ENCODE data around the gene ATP6V1G2.

ATP6V1G2 gene

DNA sequence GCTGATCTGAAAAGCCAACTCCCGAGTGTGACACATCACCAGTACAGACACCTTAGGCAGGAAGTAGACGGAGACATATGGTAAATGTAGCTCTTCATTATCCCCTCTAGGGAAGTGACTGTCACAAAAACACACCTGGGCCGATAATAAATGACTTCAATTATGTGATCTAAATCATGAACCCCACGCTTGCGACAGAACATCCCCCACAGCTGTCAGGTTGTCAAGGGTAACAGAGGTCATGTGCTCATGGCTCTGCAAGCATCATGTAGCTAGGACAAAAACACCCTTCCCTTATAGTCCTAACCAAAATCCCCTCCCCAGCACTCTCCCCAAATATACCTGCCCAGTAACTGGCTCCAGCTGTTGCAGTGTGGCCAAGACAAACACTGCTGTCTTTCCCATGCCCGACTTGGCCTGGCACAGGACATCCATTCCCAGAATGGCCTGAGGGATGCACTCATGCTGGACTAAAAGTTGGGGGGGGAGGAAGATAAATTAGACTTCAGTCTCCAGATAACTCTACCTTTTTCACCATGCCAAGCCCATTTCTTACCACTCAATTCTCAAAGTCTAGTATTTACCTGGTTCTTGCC is 7.5 kb downstream of the ATP6V1G2 start:
- no peak for TF ChIP-seq Cebpa-rat (IDR thresholded peaks at IDR 0.05)
- H3K27me3 ChIP-seq: no peaks in the 10 kb centered on the region
- peak overlapping the region; percentile 97; the same call in 1 of the 2 replicates for H3K9ac ChIP-seq
- H3K27ac ChIP-seq: no peak overlapping the region
- H3K4me1 ChIP-seq: peaks cover 44% of the 10 kb centered on the region
- peaks cover 73% of the 10 kb centered on the region for H4K20me1 ChIP-seq
- H3K9me3 ChIP-seq: no peaks in the 10 kb centered on the region
- H3K4me3 ChIP-seq: peak overlapping the region; percentile 87
- H3K36me3 ChIP-seq: peaks cover 69% of the 10 kb centered on the region
- peak overlapping the region; percentile 98 for H3K4me2 ChIP-seq

DNA sequence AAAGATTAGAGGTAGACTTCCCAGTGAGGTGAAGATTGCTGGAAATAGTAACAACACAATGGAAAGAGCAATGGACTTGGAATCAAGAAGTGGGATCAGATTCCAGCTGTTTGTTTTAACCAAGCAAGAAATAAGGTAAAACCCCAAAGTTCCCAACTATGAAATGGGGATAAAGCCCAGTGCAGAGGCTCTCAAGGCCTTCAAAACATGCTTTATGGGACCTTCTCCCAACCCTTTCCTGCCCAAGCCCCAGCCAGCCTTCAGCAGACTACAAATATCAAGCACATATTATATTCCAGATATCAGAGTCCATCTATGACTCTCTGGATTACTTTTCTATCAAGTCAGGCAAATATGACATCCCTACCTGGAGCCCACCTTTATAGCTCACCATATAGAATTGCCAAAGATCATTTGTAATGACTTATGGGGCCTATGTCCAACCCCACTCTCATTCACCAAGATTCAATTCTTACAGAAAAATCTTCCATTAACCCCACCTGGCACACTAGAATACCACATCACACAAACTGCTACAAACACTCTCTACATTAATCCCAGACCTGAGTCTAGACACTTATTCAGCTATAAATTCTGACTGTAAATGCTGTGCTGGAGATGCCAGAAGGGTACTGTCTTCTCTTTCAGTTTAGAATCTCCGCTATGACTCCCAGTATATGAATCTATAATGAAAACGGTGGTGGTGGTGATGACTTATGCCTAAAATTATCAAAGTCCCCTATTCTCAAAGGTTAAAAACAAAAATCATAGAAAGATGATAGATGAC is 10.7 kb downstream of the ATP6V1G2 start:
- H3K4me2 ChIP-seq: no peak overlapping the region
- H3K4me1 ChIP-seq: peaks cover 32% of the 10 kb centered on the region
- H3K27me3 ChIP-seq: no peaks in the 10 kb centered on the region
- H3K9ac ChIP-seq: no peak overlapping the region
- peaks cover 99% of the 10 kb centered on the region for H4K20me1 ChIP-seq
- TF ChIP-seq Cebpa-rat (IDR thresholded peaks at IDR 0.05): no peak
- no peak overlapping the region for H3K4me3 ChIP-seq
- H3K27ac ChIP-seq: no peak overlapping the region
- H3K36me3 ChIP-seq: peaks cover 99% of the 10 kb centered on the region
- no peaks in the 10 kb centered on the region for H3K9me3 ChIP-seq

DNA sequence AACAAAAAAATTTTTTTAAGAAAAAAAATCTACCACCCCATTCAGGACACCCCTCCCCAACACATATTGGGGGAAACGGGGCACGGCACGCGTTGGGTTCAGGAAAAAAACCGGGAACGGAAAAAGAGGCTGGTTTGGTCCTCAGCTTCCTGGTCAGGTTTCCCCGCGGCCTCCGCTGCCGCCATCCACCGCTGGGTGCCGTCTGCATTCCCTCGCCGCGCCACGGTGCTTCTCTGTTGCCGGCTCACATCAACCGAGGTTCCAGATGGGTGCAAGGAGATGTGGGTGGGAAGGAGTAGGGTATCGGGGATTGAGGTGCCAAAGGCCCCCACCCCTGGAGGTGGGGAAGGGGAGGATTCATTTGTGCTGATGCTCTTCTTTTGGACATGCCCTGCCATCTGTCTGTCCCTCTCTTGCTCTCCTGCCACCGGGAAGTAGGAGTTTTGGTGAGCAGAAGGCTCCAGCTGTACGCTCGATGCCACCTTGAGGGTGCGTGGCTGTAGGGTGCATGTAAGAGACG is 11.8 kb downstream of the ATP6V1G2 start:
- Histone ChIP-seq H3K9me3 (no peaks in the 10 kb centered on the region), H3K4me3 (no peak overlapping the region), H3K4me2 (no peak overlapping the region), H3K4me1 (peaks cover 21% of the 10 kb centered on the region), H3K27ac (no peak overlapping the region), H4K20me1 (peaks cover 98% of the 10 kb centered on the region), H3K27me3 (no peaks in the 10 kb centered on the region), H3K36me3 (peaks cover 99% of the 10 kb centered on the region), H3K9ac (no peak overlapping the region)
- no peak for TF ChIP-seq Cebpa-rat (IDR thresholded peaks at IDR 0.05)

DNA sequence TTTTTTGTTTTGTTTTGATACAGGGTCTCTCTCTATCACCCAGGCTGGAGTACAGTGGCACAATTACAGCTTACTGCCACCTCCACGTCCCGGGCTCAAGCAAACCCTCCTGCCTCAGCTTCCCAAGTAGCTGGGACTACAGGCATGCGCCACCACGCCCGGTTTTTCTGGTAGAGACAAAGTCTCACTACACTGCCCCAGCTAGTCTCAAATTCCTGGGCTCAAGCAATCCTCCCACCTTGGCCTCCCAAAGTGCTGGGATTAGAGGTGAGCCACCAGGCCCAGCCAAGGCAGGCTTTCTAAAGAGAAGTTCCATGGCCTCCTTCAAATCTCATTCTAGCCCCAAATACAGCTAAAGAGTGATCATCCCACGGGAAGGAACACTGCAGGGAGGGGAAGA is 12.4 kb downstream of the ATP6V1G2 start:
- no peak for TF ChIP-seq Cebpa-rat (IDR thresholded peaks at IDR 0.05)
- no peaks in the 10 kb centered on the region for H3K27me3 ChIP-seq
- H3K4me1 ChIP-seq: peaks cover 15% of the 10 kb centered on the region
- no peak overlapping the region for H3K9ac ChIP-seq
- H3K4me3 ChIP-seq: no peak overlapping the region
- no peak overlapping the region for H3K27ac ChIP-seq
- peaks cover 96% of the 10 kb centered on the region for H4K20me1 ChIP-seq
- no peak overlapping the region for H3K4me2 ChIP-seq
- peaks cover 97% of the 10 kb centered on the region for H3K36me3 ChIP-seq
- no peaks in the 10 kb centered on the region for H3K9me3 ChIP-seq

DNA sequence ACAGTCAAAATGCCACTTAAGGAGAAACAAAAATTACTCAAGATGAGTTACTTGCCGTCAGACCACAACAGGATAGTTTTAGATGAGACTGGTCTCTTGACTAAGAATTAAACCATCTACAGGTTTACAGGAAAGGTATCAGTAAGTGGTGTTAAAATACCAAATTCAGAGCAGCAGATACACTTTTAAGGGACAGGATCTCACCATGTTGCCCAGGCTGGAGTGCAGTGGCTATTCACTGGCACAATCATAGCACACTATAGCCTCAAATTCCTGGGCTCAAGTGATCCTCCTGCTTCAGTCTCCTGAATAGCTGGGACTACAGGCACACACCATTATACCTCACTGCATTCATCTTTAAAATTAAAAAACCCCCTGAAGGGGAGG is 13.0 kb downstream of the ATP6V1G2 start:
- H3K9ac ChIP-seq: no peak overlapping the region
- no peak overlapping the region for H3K4me3 ChIP-seq
- no peaks in the 10 kb centered on the region for H3K9me3 ChIP-seq
- peaks cover 96% of the 10 kb centered on the region for H4K20me1 ChIP-seq
- H3K27me3 ChIP-seq: no peaks in the 10 kb centered on the region
- H3K36me3 ChIP-seq: peaks cover 94% of the 10 kb centered on the region
- no peak for TF ChIP-seq Cebpa-rat (IDR thresholded peaks at IDR 0.05)
- H3K27ac ChIP-seq: no peak overlapping the region
- H3K4me2 ChIP-seq: no peak overlapping the region
- H3K4me1 ChIP-seq: peaks cover 10% of the 10 kb centered on the region

DNA sequence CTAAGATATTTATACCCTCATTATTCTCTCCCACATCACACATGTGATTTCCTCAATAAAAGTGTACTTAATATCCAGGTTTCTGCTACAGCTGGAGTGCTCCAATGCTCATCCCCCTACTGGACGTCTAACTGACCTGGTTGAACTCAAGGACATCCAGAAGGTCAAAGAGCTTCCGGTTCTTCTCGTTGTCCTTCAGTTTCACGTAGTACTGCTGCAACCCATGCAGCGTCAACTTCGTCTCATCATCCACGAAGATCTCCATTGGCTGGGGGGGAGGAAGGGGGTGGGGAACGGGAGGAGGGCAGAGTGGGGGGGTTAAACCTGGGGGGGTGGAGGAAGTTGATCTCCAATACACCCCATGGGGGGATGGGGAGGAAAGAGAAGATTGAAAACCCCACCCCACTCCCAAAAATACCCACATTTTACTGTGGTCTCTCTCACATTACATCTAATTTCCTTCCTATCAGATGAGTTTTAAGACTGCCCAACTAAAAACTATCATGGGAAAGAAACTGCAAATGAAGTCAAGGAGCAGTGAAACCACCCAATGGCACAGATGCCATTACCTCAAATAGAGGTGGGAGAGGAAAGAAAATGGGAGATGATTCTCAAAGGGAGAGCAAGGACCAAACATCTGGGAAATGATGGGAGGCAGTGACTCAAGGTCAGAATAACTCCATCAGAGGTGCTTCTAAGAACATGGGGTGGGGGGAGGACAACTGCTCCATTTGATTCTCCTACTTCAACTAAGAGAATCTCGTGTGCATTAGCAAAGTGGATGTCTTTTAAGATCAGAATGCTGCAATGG is 13.6 kb downstream of the ATP6V1G2 start:
- Histone ChIP-seq H3K4me2 (no peak overlapping the region), H3K9me3 (no peaks in the 10 kb centered on the region), H3K27me3 (no peaks in the 10 kb centered on the region), H3K4me1 (0 out of 2 replicates have a peak, but pooled peaks cover 4% of the 10 kb centered on the region), H3K36me3 (peaks cover 88% of the 10 kb centered on the region), H3K27ac (no peak overlapping the region), H4K20me1 (peaks cover 93% of the 10 kb centered on the region), H3K4me3 (no peak overlapping the region), H3K9ac (no peak overlapping the region)
- TF ChIP-seq Cebpa-rat (IDR thresholded peaks at IDR 0.05): no peak

DNA sequence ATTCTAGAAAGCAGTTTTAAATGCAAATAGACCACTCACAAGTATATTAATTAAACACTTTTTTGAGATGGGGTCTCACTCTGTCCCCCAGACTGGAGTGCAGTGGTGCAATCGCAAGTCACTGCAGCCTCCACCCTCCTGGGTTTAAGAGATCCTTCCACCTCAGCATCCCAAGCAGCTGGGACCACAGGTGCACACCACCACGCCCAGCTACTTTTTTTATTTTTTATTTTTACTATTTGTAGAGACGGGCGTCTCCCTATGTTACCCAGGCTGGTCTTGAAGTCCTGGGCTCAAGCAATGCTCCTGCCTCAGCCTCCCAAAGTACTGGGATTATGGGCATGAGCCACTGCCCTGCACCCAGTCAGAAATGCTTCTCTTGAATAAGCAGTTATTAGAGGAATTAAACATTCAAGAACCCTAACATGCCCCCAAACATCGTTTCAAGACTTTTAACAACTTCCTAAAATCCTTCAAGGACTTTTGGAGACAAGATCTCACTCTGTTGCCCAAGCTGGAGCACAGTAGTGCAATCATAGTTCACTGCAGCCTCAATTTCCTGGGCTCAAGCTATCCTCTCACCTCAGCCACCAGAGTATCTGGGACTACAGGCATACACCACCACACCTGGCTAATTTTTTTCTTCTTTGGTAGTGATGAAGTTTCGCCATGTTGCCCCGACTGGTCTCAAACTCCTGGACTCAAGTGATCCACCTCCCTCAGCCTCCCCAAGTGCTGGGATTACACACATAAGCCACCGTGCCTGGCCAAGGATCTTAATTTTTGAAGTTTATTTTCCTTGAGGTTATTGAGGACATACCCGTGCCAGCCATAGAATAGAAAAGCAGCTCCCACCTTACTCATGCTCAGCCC is 14.4 kb downstream of the ATP6V1G2 start:
- Histone ChIP-seq H3K4me2 (no peak overlapping the region), H3K9me3 (no peaks in the 10 kb centered on the region), H3K36me3 (peaks cover 80% of the 10 kb centered on the region), H3K4me1 (no peaks in the 10 kb centered on the region), H3K4me3 (no peak overlapping the region), H3K27me3 (no peaks in the 10 kb centered on the region), H4K20me1 (peaks cover 84% of the 10 kb centered on the region), H3K9ac (no peak overlapping the region), H3K27ac (no peak overlapping the region)
- TF ChIP-seq Cebpa-rat (IDR thresholded peaks at IDR 0.05): no peak

DNA sequence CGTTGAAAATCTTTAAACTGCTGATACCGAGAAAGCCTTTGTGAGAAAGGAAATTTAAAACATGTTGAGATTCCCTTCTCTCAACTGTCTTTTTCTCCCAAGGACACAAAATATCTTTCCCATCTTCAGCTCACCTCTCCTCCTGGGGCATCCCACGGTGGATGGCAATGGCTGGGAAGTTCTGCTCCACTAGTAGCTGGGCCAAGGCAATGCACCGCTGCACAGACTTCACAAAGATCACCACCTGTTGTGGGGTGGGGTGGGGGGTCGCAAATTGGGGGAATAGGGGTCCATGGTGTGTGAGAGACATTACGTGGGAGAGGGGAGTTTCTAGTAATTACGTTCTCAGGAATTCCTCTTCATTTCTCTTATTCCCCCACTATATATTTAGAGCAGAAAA is 15.2 kb downstream of the ATP6V1G2 start:
- Histone ChIP-seq H3K9me3 (no peaks in the 10 kb centered on the region), H3K27ac (no peak overlapping the region), H3K4me1 (no peaks in the 10 kb centered on the region), H3K4me3 (no peak overlapping the region), H3K9ac (no peak overlapping the region), H3K4me2 (no peak overlapping the region), H3K27me3 (no peaks in the 10 kb centered on the region), H4K20me1 (peaks cover 76% of the 10 kb centered on the region), H3K36me3 (peaks cover 71% of the 10 kb centered on the region)
- no peak for TF ChIP-seq Cebpa-rat (IDR thresholded peaks at IDR 0.05)

DNA sequence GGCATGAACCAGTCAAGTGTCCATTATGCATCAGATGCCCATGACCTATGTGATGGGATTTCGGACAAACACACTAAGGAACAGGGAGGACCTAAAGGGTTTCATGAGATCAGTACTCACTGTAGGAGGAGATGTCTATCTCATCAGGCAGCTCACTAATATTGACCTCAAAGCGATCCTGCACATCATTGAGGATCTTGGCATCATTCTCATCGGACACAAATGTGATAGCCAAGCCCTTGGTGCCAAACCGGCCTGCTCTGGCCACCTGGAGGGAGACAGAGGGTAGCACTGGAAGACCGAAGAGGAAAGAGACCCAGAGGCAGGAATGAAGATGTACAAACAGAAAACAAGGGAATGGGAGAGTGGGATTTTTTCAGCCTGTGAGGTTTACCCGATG is 15.7 kb downstream of the ATP6V1G2 start:
- Histone ChIP-seq H3K4me1 (no peaks in the 10 kb centered on the region), H3K36me3 (peaks cover 66% of the 10 kb centered on the region), H3K9me3 (no peaks in the 10 kb centered on the region), H3K27ac (no peak overlapping the region), H3K4me2 (no peak overlapping the region), H3K27me3 (no peaks in the 10 kb centered on the region), H3K9ac (no peak overlapping the region), H4K20me1 (peaks cover 71% of the 10 kb centered on the region), H3K4me3 (no peak overlapping the region)
- no peak for TF ChIP-seq Cebpa-rat (IDR thresholded peaks at IDR 0.05)
